CD8-positive, alpha-beta memory T cell (primary cell): Measurements from ENCODE around the gene MMP2. TPM values are rescaled to one million over a fixed set of nuclear protein-coding genes. Genes with fewer than 3 reads are reported as not detected.

Source experiments
- CTCF ChIA-PET: fragments of 350-600 bp; sonication (Branson Sonifier 250); formaldehyde crosslinking; loops from one replicate; lab custom pipeline; 2021; ENCODE audit warnings: antibody characterized with exemption; lab: Charles Lee
- POLR2A ChIA-PET: fragments of 350-600 bp; sonication (Branson Sonifier 250); formaldehyde crosslinking; loops from one replicate; lab custom pipeline; 2021; ENCODE audit warnings: antibody characterized with exemption; lab: Charles Lee
- DNase-seq, 5 donors: peaks; one replicate each; pipeline versions ENCODE4 v3.0.0 to v3.0.0-alpha.2; 2020 to 2022; ENCODE audit warnings: mixed read lengths in 1 of 5
- H3K27ac ChIP-seq: one replicate; pipeline ENCODE4 v1.7.0; 2013; ENCODE audit warnings: low read depth, mild to moderate bottlenecking, low read length, moderate library complexity
- H3K27me3 ChIP-seq: 2 replicates; pipeline ENCODE4 v1.7.0; 2013; ENCODE audit warnings: low read length, mild to moderate bottlenecking; ENCODE audit not compliant: insufficient read depth, poor library complexity, severe bottlenecking
- H3K36me3 ChIP-seq: 2 replicates; pipeline ENCODE4 v1.7.0; 2013; ENCODE audit warnings: mild to moderate bottlenecking, low read length, moderate library complexity; ENCODE audit not compliant: insufficient read depth
- H3K4me1 ChIP-seq: 2 replicates; pipeline ENCODE4 v1.7.0; 2013; ENCODE audit warnings: mild to moderate bottlenecking, low read length, moderate library complexity; ENCODE audit not compliant: insufficient read depth
- H3K4me3 ChIP-seq: 2 replicates; pipeline ENCODE4 v1.7.0; 2013; ENCODE audit warnings: mild to moderate bottlenecking, low read length
- H3K9me3 ChIP-seq: 2 replicates; pipeline ENCODE4 v1.7.0; 2013; ENCODE audit warnings: mild to moderate bottlenecking, low read length
- H3K27ac Mint-ChIP-seq, 8 donors: one replicate each; pipeline ENCODE4 v1.8.0; 2020 to 2021; ENCODE audit warnings: mixed read lengths in 8 of 8, mild to moderate bottlenecking in 6 of 8, inconsistent platforms in 3 of 8, moderate library complexity in 3 of 8
- H3K27me3 Mint-ChIP-seq, 2 donors: one replicate each; pipeline ENCODE4 v1.8.0; 2020 to 2021; ENCODE audit warnings: mixed read lengths in 2 of 2, mild to moderate bottlenecking in 1 of 2, moderate library complexity in 1 of 2
- H3K36me3 Mint-ChIP-seq, 3 donors: one replicate each; pipeline ENCODE4 v1.8.0; 2020 to 2021; ENCODE audit warnings: mixed read lengths in 3 of 3, inconsistent platforms in 1 of 3, mild to moderate bottlenecking in 1 of 3
- H3K4me1 Mint-ChIP-seq, 3 donors: one replicate each; pipeline ENCODE4 v1.8.0; 2020 to 2021; ENCODE audit warnings: mixed read lengths in 3 of 3, inconsistent platforms in 1 of 3, mild to moderate bottlenecking in 1 of 3
- H3K4me3 Mint-ChIP-seq, 7 donors: one replicate each; pipeline ENCODE4 v1.8.0; 2020 to 2021; ENCODE audit warnings: mixed read lengths in 7 of 7, mild to moderate bottlenecking in 6 of 7, moderate library complexity in 4 of 7, inconsistent platforms in 2 of 7
- H3K9me3 Mint-ChIP-seq, 5 donors: one replicate each; pipeline ENCODE4 v1.8.0; 2020 to 2022; ENCODE audit warnings: mixed read lengths in 5 of 5, mild to moderate bottlenecking in 3 of 5, moderate library complexity in 2 of 5, inconsistent platforms in 1 of 5
- polyA plus RNA-seq: library from polyadenylated mRNA; unstranded; fragments of 300-500 nt; fragmentation: Illumina TruSeq; gene quantifications from one replicate; pipeline ENCODE4 v1.2.3, GENCODE V29; 2021
- total RNA-seq, 2 experiments: library from RNA; stranded (reverse); gene quantifications; one replicate each; pipeline ENCODE4 v1.2.3, GENCODE V29; 2021

Gene MMP2
- total and polyA plus RNA-seq, 3 experiments from 2014 or later: not detected

DNA sequence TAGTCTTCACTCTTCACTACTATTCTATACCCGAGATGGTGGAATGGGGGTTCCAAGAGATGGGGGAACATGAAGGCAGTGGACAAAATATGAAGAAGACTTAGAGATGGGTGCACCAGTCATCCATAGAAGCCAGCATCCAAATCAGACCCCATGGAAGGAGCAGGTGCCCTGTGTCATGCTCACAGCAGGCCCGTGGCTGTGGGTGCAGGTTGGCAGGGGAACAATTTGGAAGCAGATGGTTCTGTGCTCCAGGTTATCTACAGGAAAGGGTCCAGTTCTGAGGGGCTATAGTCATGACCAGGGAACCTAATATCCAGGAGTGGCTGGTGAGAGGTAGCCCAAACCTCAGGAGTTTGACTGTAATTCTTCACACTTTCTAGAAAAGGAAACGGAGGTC is 20.3 kb downstream of the MMP2 start:
- no peaks in the 10 kb centered on the region for H3K9me3 ChIP-seq
- no peaks in the 10 kb centered on the region for H3K36me3 Mint-ChIP-seq
- H3K4me1 ChIP-seq: no peaks in the 10 kb centered on the region
- no peak overlapping the region for H3K27ac ChIP-seq
- no peaks in the 10 kb centered on the region for H3K9me3 Mint-ChIP-seq
- ChIA-PET POLR2A (no interaction called here), CTCF (no interaction called here)
- no peak overlapping the region for H3K27ac Mint-ChIP-seq
- DNase-seq: no peak
- peaks cover 0 to 4% (median 0%) of the 10 kb centered on the region in 3 donors for H3K4me1 Mint-ChIP-seq
- H3K27me3 Mint-ChIP-seq: peaks cover 9 to 18% of the 10 kb centered on the region in 2 donors
- H3K27me3 ChIP-seq: no peaks in the 10 kb centered on the region
- no peak overlapping the region for H3K4me3 Mint-ChIP-seq
- H3K36me3 ChIP-seq: no peaks in the 10 kb centered on the region
- no peak overlapping the region for H3K4me3 ChIP-seq

GRCh38 chr16:55499951-55500529 is 21.0 kb downstream of the MMP2 start:
- Mint-ChIP-seq H3K9me3 (no peaks in the 10 kb centered on the region), H3K4me1 (peaks cover 0 to 4% (median 0%) of the 10 kb centered on the region in 3 donors), H3K27me3 (peaks cover 11 to 18% of the 10 kb centered on the region in 2 donors), H3K36me3 (no peaks in the 10 kb centered on the region), H3K4me3 (no peak overlapping the region), H3K27ac (no peak overlapping the region)
- Histone ChIP-seq H3K27me3 (no peaks in the 10 kb centered on the region), H3K36me3 (no peaks in the 10 kb centered on the region), H3K4me3 (no peak overlapping the region), H3K4me1 (no peaks in the 10 kb centered on the region), H3K9me3 (no peaks in the 10 kb centered on the region), H3K27ac (no peak overlapping the region)
- POLR2A ChIA-PET: no interaction called here
- CTCF ChIA-PET: interaction anchor here (1.2 kb wide), 1 partner anchor 35 kb away, joined by 3 read pairs; no protein-coding TSS in a partner anchor
- DNase-seq: no peak

GRCh38 chr16:55500530-55501011 is 21.6 kb downstream of the MMP2 start:
- POLR2A ChIA-PET: no interaction called here
- H3K4me1 Mint-ChIP-seq: peaks cover 0 to 4% (median 0%) of the 10 kb centered on the region in 3 donors
- no peak overlapping the region for H3K27ac Mint-ChIP-seq
- no peaks in the 10 kb centered on the region for H3K36me3 ChIP-seq
- H3K27me3 Mint-ChIP-seq: peaks cover 12 to 18% of the 10 kb centered on the region in 2 donors
- no peaks in the 10 kb centered on the region for H3K9me3 ChIP-seq
- no peak overlapping the region for H3K4me3 Mint-ChIP-seq
- no peaks in the 10 kb centered on the region for H3K36me3 Mint-ChIP-seq
- no peaks in the 10 kb centered on the region for H3K27me3 ChIP-seq
- no peaks in the 10 kb centered on the region for H3K4me1 ChIP-seq
- no peak for DNase-seq
- CTCF ChIA-PET: interaction anchor here (1.2 kb wide), 1 partner anchor 36 kb away, joined by 3 read pairs; no protein-coding TSS in a partner anchor
- no peaks in the 10 kb centered on the region for H3K9me3 Mint-ChIP-seq
- H3K4me3 ChIP-seq: no peak overlapping the region
- no peak overlapping the region for H3K27ac ChIP-seq

DNA sequence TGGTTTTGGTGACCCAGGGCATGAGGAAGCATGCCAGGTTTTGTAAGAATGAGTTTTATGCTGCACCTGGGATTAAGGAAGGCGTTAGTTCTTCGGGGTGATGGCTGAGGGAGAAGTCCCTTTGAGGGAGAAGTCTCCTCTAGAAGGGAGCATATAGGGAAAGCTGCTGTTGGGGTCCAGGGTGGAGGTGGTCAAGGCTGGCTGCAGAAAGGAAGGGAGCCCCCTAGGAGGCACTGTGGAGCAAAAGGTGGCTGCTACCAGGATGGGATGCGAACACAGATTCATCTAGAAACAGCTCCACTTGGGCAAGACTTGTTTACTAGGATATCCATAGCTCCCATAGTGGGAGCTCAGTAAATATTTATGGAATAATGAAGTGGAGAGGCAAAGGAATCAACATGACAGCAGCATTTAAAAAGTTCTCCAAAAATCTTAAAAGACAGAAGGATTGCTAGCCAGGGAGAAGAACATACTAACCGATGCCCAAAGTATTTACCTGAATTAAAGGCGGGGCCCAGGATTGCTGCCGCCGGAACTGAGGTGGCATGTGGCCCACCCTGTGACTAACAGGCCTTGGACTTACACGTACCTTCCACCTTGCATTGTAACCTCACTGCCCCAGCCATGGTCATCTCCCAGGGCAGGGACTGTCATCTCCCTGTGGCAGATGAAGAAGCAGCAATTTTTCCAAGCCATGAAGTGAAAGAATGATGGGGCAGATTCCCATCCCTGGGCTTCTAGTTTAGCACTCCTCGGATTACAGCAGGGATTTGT is 22.7 kb downstream of the MMP2 start:
- H3K9me3 Mint-ChIP-seq: no peaks in the 10 kb centered on the region
- H3K27ac Mint-ChIP-seq: no peak overlapping the region
- Histone ChIP-seq H3K4me3 (no peak overlapping the region), H3K27me3 (no peaks in the 10 kb centered on the region), H3K9me3 (no peaks in the 10 kb centered on the region), H3K36me3 (no peaks in the 10 kb centered on the region), H3K4me1 (no peaks in the 10 kb centered on the region), H3K27ac (no peak overlapping the region)
- H3K4me1 Mint-ChIP-seq: peaks cover 0 to 4% (median 0%) of the 10 kb centered on the region in 3 donors
- POLR2A ChIA-PET: no interaction called here
- CTCF ChIA-PET: interaction anchor here (1.2 kb wide), 1 partner anchor 37 kb away, joined by 3 read pairs; no protein-coding TSS in a partner anchor
- no peaks in the 10 kb centered on the region for H3K36me3 Mint-ChIP-seq
- DNase-seq: no peak
- H3K27me3 Mint-ChIP-seq: peaks cover 10 to 21% of the 10 kb centered on the region in 2 donors
- H3K4me3 Mint-ChIP-seq: no peak overlapping the region

DNA sequence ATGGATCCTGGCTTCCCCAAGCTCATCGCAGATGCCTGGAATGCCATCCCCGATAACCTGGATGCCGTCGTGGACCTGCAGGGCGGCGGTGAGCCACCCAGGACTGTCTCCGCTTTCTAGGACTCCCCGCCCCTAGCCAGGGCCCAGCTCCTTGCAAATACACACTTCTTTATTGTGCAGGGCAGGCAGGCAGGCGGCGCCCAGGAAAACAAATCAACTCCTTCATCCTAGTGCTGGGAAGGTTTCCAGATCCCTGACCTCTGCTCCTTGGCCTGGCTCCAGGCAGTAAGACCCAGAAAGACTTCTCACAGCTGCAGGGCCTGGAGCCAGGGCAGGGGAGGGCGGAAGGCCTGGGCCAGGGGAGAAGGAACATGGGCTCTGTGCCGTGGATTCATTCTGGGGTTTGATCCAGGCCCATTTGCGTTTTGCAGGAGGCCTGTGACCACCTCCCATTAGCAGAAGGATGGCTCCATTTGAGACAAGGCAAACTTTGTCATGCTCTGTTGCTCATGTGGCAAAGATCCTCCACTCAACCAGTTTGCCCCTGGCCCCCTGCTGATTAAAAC is 23.9 kb downstream of the MMP2 start:
- POLR2A ChIA-PET: no interaction called here
- no peaks in the 10 kb centered on the region for H3K9me3 Mint-ChIP-seq

GRCh38 chr16:55503726-55504550 is 24.9 kb downstream of the MMP2 start:
- CTCF ChIA-PET: interaction anchor here (1.2 kb wide), 1 partner anchor 39 kb away, joined by 4 read pairs; no protein-coding TSS in a partner anchor
- Mint-ChIP-seq H3K9me3 (peaks cover 0 to 5% (median 0%) of the 10 kb centered on the region in 5 donors), H3K27ac (no peak overlapping the region)

More for the DNA sequence above, 23.9 kb downstream of the MMP2 start:
- H3K4me1 Mint-ChIP-seq: peaks cover 0 to 4% (median 0%) of the 10 kb centered on the region in 3 donors
- H3K36me3 Mint-ChIP-seq: no peaks in the 10 kb centered on the region
- Histone ChIP-seq H3K27me3 (no peaks in the 10 kb centered on the region), H3K4me1 (no peaks in the 10 kb centered on the region), H3K36me3 (no peaks in the 10 kb centered on the region), H3K27ac (no peak overlapping the region), H3K9me3 (no peaks in the 10 kb centered on the region), H3K4me3 (no peak overlapping the region)
- peaks cover 17 to 26% of the 10 kb centered on the region in 2 donors for H3K27me3 Mint-ChIP-seq
- CTCF ChIA-PET: no interaction called here
- H3K4me3 Mint-ChIP-seq: no peak overlapping the region
- no peak overlapping the region for H3K27ac Mint-ChIP-seq
- DNase-seq: no peak

DNA sequence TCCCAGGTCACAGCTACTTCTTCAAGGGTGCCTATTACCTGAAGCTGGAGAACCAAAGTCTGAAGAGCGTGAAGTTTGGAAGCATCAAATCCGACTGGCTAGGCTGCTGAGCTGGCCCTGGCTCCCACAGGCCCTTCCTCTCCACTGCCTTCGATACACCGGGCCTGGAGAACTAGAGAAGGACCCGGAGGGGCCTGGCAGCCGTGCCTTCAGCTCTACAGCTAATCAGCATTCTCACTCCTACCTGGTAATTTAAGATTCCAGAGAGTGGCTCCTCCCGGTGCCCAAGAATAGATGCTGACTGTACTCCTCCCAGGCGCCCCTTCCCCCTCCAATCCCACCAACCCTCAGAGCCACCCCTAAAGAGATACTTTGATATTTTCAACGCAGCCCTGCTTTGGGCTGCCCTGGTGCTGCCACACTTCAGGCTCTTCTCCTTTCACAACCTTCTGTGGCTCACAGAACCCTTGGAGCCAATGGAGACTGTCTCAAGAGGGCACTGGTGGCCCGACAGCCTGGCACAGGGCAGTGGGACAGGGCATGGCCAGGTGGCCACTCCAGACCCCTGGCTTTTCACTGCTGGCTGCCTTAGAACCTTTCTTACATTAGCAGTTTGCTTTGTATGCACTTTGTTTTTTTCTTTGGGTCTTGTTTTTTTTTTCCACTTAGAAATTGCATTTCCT is 26.5 kb downstream of the MMP2 start:
- ChIA-PET CTCF (interaction anchor here (1.2 kb wide), 1 partner anchor 40 kb away, joined by 4 read pairs; no protein-coding TSS in a partner anchor), POLR2A (no interaction called here)
- Histone ChIP-seq H3K27me3 (no peaks in the 10 kb centered on the region), H3K4me3 (no peak overlapping the region), H3K27ac (no peak overlapping the region), H3K4me1 (no peaks in the 10 kb centered on the region), H3K36me3 (no peaks in the 10 kb centered on the region), H3K9me3 (no peaks in the 10 kb centered on the region)
- Mint-ChIP-seq H3K4me3 (no peak overlapping the region), H3K36me3 (no peaks in the 10 kb centered on the region), H3K4me1 (peaks cover 4 to 11% (median 9%) of the 10 kb centered on the region in 3 donors), H3K27me3 (peaks cover 32 to 47% of the 10 kb centered on the region in 2 donors), H3K9me3 (peaks cover 0 to 9% (median 0%) of the 10 kb centered on the region in 5 donors), H3K27ac (no peak overlapping the region)
- DNase-seq: no peak

More at GRCh38 chr16:55503726-55504550, 24.9 kb downstream of the MMP2 start:
- H3K4me3 ChIP-seq: no peak overlapping the region
- no peaks in the 10 kb centered on the region for H3K36me3 ChIP-seq
- Mint-ChIP-seq H3K27me3 (peaks cover 24 to 35% of the 10 kb centered on the region in 2 donors), H3K4me3 (no peak overlapping the region), H3K36me3 (no peaks in the 10 kb centered on the region), H3K4me1 (peaks cover 4 to 9% (median 5%) of the 10 kb centered on the region in 3 donors)
- H3K27me3 ChIP-seq: no peaks in the 10 kb centered on the region
- H3K27ac ChIP-seq: no peak overlapping the region
- POLR2A ChIA-PET: no interaction called here
- no peaks in the 10 kb centered on the region for H3K9me3 ChIP-seq
- no peaks in the 10 kb centered on the region for H3K4me1 ChIP-seq
- no peak for DNase-seq
